ENCODE data around the gene TMEM132C. TPM values are rescaled to one million over a fixed set of nuclear protein-coding genes. Genes with fewer than 3 reads are reported as not detected.

The TMEM132C gene
- total RNA-seq, 2 donors from 2014 or later = 0.26 to 0.33 TPM

GRCh38 chr12:128418944-128419343, 152.0 kb downstream of the TMEM132C start:
- WGBS, 2 experiments (ENCODE audit: insufficient coverage in 1 of 2, insufficient read length in 1 of 2) = 93 to 96% methylated on average over 5 of the region's 5 CpGs
- H3K9ac ChIP-seq (ENCODE audit: extremely low read depth, low read length, poor library complexity, severe bottlenecking) = no peak overlapping the region
- H3K27ac Mint-ChIP-seq = no peak overlapping the region
- no peaks in the 10 kb centered on the region for H3K9me3 Mint-ChIP-seq
- no peak overlapping the region for H3K4me3 Mint-ChIP-seq
- DNase-seq = no peak
- no peaks in the 10 kb centered on the region for H3K4me1 Mint-ChIP-seq
- peaks cover 5% of the 10 kb centered on the region for H3K27me3 Mint-ChIP-seq (ENCODE audit: insufficient read depth)
- no peaks in the 10 kb centered on the region for H3K27me3 ChIP-seq (ENCODE audit: control insufficient read depth, insufficient read depth, low read length, poor library complexity, severe bottlenecking)
- no peaks in the 10 kb centered on the region for H3K36me3 ChIP-seq (ENCODE audit: control insufficient read depth, insufficient read depth, low read length)
- no peak overlapping the region for H3K27ac ChIP-seq (ENCODE audit: low read depth, low read length)
- H3K4me1 ChIP-seq (ENCODE audit: control insufficient read depth, insufficient read depth, low read length) = no peaks in the 10 kb centered on the region
- no peak overlapping the region for H3K4me3 ChIP-seq (ENCODE audit: low read length)
- H3K9me3 ChIP-seq (ENCODE audit: control insufficient read depth, low read length) = no peaks in the 10 kb centered on the region
- TF ChIP-seq, protein P1, sequence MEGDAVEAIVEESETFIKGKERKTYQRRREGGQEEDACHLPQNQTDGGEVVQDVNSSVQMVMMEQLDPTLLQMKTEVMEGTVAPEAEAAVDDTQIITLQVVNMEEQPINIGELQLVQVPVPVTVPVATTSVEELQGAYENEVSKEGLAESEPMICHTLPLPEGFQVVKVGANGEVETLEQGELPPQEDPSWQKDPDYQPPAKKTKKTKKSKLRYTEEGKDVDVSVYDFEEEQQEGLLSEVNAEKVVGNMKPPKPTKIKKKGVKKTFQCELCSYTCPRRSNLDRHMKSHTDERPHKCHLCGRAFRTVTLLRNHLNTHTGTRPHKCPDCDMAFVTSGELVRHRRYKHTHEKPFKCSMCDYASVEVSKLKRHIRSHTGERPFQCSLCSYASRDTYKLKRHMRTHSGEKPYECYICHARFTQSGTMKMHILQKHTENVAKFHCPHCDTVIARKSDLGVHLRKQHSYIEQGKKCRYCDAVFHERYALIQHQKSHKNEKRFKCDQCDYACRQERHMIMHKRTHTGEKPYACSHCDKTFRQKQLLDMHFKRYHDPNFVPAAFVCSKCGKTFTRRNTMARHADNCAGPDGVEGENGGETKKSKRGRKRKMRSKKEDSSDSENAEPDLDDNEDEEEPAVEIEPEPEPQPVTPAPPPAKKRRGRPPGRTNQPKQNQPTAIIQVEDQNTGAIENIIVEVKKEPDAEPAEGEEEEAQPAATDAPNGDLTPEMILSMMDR (conservative IDR thresholded peaks at IDR 0.05) = no peak
- H3K36me3 Mint-ChIP-seq (ENCODE audit: low read depth) = no peaks in the 10 kb centered on the region

DNA sequence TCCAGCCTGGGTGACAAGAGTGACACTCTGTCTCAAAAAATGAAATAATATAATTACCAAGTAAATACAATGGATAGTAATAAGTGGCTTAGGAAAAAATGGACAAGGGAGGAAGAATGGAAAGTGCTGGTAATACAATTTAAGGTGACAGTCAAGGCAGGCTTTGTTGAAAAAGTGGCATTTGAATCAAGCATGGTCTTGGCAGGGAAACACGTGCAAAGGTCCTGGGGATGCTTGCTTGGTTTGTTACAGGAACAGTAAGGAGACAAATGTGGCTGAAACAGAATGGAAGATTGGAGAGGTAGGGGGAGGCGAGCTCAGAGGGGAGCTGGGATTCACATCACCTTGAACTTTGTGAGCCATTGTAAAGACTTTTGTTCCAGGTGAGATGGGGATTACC, 153.2 kb downstream of the TMEM132C start:
- Histone ChIP-seq H3K4me1 (ENCODE audit: control insufficient read depth, insufficient read depth, low read length) (no peaks in the 10 kb centered on the region), H3K9ac (ENCODE audit: extremely low read depth, low read length, poor library complexity, severe bottlenecking) (no peak overlapping the region), H3K9me3 (ENCODE audit: control insufficient read depth, low read length) (no peaks in the 10 kb centered on the region), H3K4me3 (ENCODE audit: low read length) (no peak overlapping the region), H3K27ac (ENCODE audit: low read depth, low read length) (no peak overlapping the region), H3K36me3 (ENCODE audit: control insufficient read depth, insufficient read depth, low read length) (no peaks in the 10 kb centered on the region), H3K27me3 (ENCODE audit: control insufficient read depth, insufficient read depth, low read length, poor library complexity, severe bottlenecking) (no peaks in the 10 kb centered on the region)
- DNase-seq = no peak
- Mint-ChIP-seq H3K4me1 (no peaks in the 10 kb centered on the region), H3K27ac (no peak overlapping the region), H3K36me3 (ENCODE audit: low read depth) (no peaks in the 10 kb centered on the region), H3K27me3 (ENCODE audit: insufficient read depth) (peaks cover 8% of the 10 kb centered on the region), H3K9me3 (no peaks in the 10 kb centered on the region), H3K4me3 (no peak overlapping the region)
- 82 to 100% methylated on average over 1 to 2 of the region's 2 CpGs for WGBS, 2 experiments (ENCODE audit: insufficient coverage in 1 of 2, insufficient read length in 1 of 2)
- TF ChIP-seq, protein P1 (conservative IDR thresholded peaks at IDR 0.05) = no peak

- H3K4me1 Mint-ChIP-seq = no peaks in the 10 kb centered on the region
- no peaks in the 10 kb centered on the region for H3K36me3 Mint-ChIP-seq (ENCODE audit: low read depth)
- H3K27ac Mint-ChIP-seq = no peak overlapping the region
- 92 to 100% methylated on average over 5 to 6 of the region's 7 CpGs for WGBS, 2 experiments (ENCODE audit: insufficient coverage in 1 of 2, insufficient read length in 1 of 2)
- H3K4me3 Mint-ChIP-seq = no peak overlapping the region
- Histone ChIP-seq H3K9me3 (ENCODE audit: control insufficient read depth, low read length) (no peaks in the 10 kb centered on the region), H3K4me3 (ENCODE audit: low read length) (no peak overlapping the region), H3K27ac (ENCODE audit: low read depth, low read length) (no peak overlapping the region), H3K9ac (ENCODE audit: extremely low read depth, low read length, poor library complexity, severe bottlenecking) (no peak overlapping the region), H3K27me3 (ENCODE audit: control insufficient read depth, insufficient read depth, low read length, poor library complexity, severe bottlenecking) (no peaks in the 10 kb centered on the region), H3K36me3 (ENCODE audit: control insufficient read depth, insufficient read depth, low read length) (no peaks in the 10 kb centered on the region), H3K4me1 (ENCODE audit: control insufficient read depth, insufficient read depth, low read length) (no peaks in the 10 kb centered on the region)
- peaks cover 19% of the 10 kb centered on the region for H3K27me3 Mint-ChIP-seq (ENCODE audit: insufficient read depth)
- H3K9me3 Mint-ChIP-seq = no peaks in the 10 kb centered on the region
- DNase-seq = no peak
- TF ChIP-seq, protein P1 (conservative IDR thresholded peaks at IDR 0.05) = no peak
Observed at GRCh38 chr12:128421375-128421774, 154.4 kb downstream of the TMEM132C start.
